ENCODE data around the gene LMNA. TPM values are rescaled to one million over a fixed set of nuclear protein-coding genes. Genes with fewer than 3 reads are reported as not detected.

LMNA gene
- total and polyA plus RNA-seq, 10 of the 15 experiments (the other 5 are each of a cell fraction or from before 2014, with no cell fraction given): 0.42 to 334 (median 81.1) TPM

DNA sequence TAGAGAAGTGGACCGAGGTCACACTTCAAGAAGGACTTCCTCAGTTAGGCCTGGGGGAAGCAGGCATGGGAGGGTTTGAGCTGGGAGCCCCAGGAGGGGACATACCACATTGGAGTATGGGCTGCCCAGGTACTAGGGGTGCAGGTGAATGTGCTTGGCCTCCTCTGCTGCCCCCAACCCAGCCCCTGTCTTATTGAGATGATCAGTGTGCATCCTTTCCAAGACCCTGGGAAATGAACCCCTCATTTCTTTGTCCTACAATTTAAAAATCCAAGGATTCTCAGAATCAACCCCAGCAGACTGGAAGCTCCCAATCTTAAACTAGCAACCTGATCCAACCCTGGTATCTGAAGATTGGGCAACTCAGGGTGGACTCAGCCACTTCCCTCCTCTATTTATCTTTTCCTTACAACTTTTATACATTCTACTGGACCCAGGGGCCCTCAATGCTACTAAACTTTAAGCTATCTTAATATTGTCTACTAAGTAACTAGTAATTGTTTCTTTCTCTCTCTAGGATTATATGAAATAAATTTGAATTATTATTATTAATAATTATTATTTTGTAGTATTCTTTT is 41.3 kb upstream of the LMNA start:
- FAIRE-seq: no peak
- in situ Hi-C loops (cut with MboI): no loop called here
- no TSS peak for BruUV-seq (replicated peaks)
- no peak overlapping the region for H3K9ac ChIP-seq (ENCODE audit: control insufficient read depth, insufficient read depth, low read length)
- H3K9me3 ChIP-seq (replicated peaks; ENCODE audit: control insufficient read depth, insufficient read depth, low read length): no peaks in the 10 kb centered on the region; the same call in 2 of the 3 replicates
- TF ChIP-seq, protein P1, sequence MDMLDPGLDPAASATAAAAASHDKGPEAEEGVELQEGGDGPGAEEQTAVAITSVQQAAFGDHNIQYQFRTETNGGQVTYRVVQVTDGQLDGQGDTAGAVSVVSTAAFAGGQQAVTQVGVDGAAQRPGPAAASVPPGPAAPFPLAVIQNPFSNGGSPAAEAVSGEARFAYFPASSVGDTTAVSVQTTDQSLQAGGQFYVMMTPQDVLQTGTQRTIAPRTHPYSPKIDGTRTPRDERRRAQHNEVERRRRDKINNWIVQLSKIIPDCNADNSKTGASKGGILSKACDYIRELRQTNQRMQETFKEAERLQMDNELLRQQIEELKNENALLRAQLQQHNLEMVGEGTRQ (IDR thresholded peaks at IDR 0.05; ENCODE audit: borderline replicate concordance, low read depth, low read length): no peak
- TF ChIP-seq RELA (IDR thresholded peaks at IDR 0.05; ENCODE audit: borderline replicate concordance, partially characterized antibody) (no peak), EGR1 (IDR thresholded peaks at IDR 0.05; ENCODE audit: borderline replicate concordance in 1 of 2, low read depth in 2 of 2, low read length in 2 of 2) (no peak), KLF5 (IDR thresholded peaks at IDR 0.05; ENCODE audit: partially characterized antibody) (no peak), RCOR1 (conservative IDR thresholded peaks at IDR 0.05; ENCODE audit: low read depth, low read length) (no peak), RFX5 (IDR thresholded peaks at IDR 0.05; ENCODE audit: low read depth, low read length) (no peak), NR2C1 (IDR thresholded peaks at IDR 0.05) (no peak), SUZ12 (IDR thresholded peaks at IDR 0.05; ENCODE audit: unreplicated experiment) (no peak)
- CTCF ChIA-PET: interaction anchor here (0.5 to 2.4 kb wide), 5 partner anchors 10 to 135 kb away, joined by 3 to 6 read pairs (median 3); no protein-coding TSS in a partner anchor
- no peaks in the 10 kb centered on the region for H4K20me1 ChIP-seq (ENCODE audit: control insufficient read depth, insufficient read depth)
- POLR2A ChIA-PET: interaction anchor here (0.5 kb wide), 1 partner anchor 13 kb away, joined by 3 read pairs; no protein-coding TSS in a partner anchor
- H3K79me2 ChIP-seq (ENCODE audit: control insufficient read depth, insufficient read depth, low read length): peaks cover 2% of the 10 kb centered on the region; the same call in 1 of the 2 replicates
- no peak overlapping the region for H2AFZ ChIP-seq (ENCODE audit: control insufficient read depth, low read depth, low read length)
- no peak overlapping the region for H3K4me3 ChIP-seq
- 0% methylated on average over 1 of the region's 1 CpG for WGBS (ENCODE audit: insufficient coverage, insufficient replicate concordance, low lambda C conversion rate, missing lambda C conversion rate)
- SMC1A ChIA-PET (ENCODE audit: uncharacterized antibody, unreplicated experiment): interaction anchor here (0.6 to 1.5 kb wide), 2 partner anchors 10 to 32 kb away, joined by 3 read pairs; partner anchors contain the start of gene MEX3A
- no peak overlapping the region for H3K4me2 ChIP-seq (ENCODE audit: control insufficient read depth, insufficient read depth)
- H3K36me3 ChIP-seq (ENCODE audit: control insufficient read depth in 2 of 2, insufficient read depth in 2 of 2, low read length in 1 of 2): no peaks in the 10 kb centered on the region
- intact Hi-C loops (cut with micrococcal nuclease; ENCODE audit: unreplicated experiment): no loop called here
- no peak for ATAC-seq
- H3K27me3 ChIP-seq (replicated peaks in 1 of 2; ENCODE audit: control insufficient read depth in 2 of 2, insufficient read depth in 2 of 2, low read length in 1 of 2): no peaks in the 10 kb centered on the region
- no peak overlapping the region for H3K27ac ChIP-seq (ENCODE audit: control insufficient read depth, insufficient read depth)
- no peak for DNase-seq (ENCODE audit: low read depth, low spot score)
- RAD21 ChIA-PET (ENCODE audit: unreplicated experiment): interaction anchor here (1.0 kb wide), 1 partner anchor 56 kb away, joined by 3 read pairs; no protein-coding TSS in a partner anchor
- peaks cover 10% of the 10 kb centered on the region for H3K4me1 ChIP-seq (ENCODE audit: control insufficient read depth, insufficient read depth, low read length)

Data from GM12878 (cell line).